ENCODE measurements around the gene MRPL54.

MRPL54 gene

GRCh38 chr19:3767050-3767449, 4.6 kb downstream of the MRPL54 start:
- POLR2A ChIA-PET, result no interaction called here
- no peak for DNase-seq (ENCODE audit: extremely low spot score)
- CTCF ChIA-PET, result no interaction called here
- TF ChIP-seq ELF4 (IDR thresholded peaks at IDR 0.05) (no peak), FOXM1 (IDR thresholded peaks at IDR 0.05; ENCODE audit: borderline replicate concordance) (no peak), L3MBTL2 (conservative IDR thresholded peaks at IDR 0.05) (no peak), LEF1 (IDR thresholded peaks at IDR 0.05; ENCODE audit: borderline replicate concordance) (no peak), FOXK2 (IDR thresholded peaks at IDR 0.05) (no peak), BHLHE40 (IDR thresholded peaks at IDR 0.05; ENCODE audit: borderline replicate concordance) (no peak), NFRKB (IDR thresholded peaks at IDR 0.05) (no peak), FOXA1 (IDR thresholded peaks at IDR 0.05) (no peak), ZNF384 (IDR thresholded peaks at IDR 0.05) (no peak), SUZ12 (IDR thresholded peaks at IDR 0.05) (no peak)

DNA sequence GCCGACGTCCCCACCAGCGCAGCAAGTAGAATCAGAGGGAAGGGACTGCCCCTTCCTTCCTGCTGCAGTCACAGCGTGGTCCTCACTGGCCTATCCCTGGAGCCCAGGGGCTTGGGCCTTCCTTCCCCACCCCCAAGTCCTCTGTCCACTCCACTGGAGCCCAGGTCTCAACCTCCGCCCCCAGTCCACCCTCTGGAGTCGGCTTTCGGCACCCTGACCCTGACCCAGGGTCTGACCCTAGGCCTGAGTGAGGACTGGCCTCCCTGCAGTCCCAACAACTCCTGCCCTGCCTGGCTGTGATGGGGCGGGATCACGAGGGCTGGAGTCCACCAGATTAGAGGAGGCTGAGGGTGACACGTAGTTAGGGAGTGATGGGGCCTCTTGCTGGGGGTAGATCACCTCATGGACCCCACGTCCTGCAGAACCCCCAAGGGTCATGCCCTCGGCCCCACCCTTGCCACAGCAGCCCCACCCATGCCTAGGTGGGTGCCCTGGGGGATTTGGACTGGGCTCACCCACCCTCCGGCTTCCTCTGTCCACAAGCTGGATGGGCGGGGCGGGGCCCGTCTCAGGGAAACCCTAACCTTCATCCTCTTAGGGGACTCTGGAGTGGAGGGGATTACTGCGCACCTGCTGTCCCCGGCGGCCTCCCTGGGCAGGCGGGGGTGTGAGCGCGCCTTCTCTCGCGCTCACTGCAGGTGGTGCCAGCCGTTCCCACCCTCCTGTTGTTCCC, 5.7 kb downstream of the MRPL54 start:
- DNase-seq (ENCODE audit: extremely low spot score), result no peak
- POLR2A ChIA-PET, result no interaction called here
- CTCF ChIA-PET, result no interaction called here
- TF ChIP-seq FOXK2 (IDR thresholded peaks at IDR 0.05) (no peak), ELF4 (IDR thresholded peaks at IDR 0.05) (no peak), LEF1 (IDR thresholded peaks at IDR 0.05; ENCODE audit: borderline replicate concordance) (no peak), CTBP1 (IDR thresholded peaks at IDR 0.05; ENCODE audit: borderline replicate concordance) (no peak), HDGF (IDR thresholded peaks at IDR 0.05; ENCODE audit: borderline replicate concordance) (no peak), BHLHE40 (IDR thresholded peaks at IDR 0.05; ENCODE audit: borderline replicate concordance) (no peak), ARNT (IDR thresholded peaks at IDR 0.05) (no peak)

DNA sequence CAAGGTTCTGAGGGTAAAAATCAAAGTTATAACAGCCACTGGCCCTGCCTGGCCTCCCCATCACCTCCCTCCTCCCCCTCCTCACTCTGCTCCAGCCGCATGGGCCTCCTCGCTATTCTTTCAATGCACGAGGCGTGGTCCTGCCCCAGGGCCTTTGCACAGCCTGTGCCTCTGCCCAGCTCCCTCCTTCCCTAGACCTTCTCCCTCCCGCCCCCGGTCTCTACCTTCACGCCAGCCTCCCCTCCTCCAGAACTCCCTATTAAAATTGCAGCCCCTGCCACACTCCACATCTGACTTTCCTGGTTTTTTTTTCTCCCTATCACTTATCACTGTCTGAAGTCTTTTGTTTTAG, 6.2 kb downstream of the MRPL54 start:
- TF ChIP-seq, protein P1, sequence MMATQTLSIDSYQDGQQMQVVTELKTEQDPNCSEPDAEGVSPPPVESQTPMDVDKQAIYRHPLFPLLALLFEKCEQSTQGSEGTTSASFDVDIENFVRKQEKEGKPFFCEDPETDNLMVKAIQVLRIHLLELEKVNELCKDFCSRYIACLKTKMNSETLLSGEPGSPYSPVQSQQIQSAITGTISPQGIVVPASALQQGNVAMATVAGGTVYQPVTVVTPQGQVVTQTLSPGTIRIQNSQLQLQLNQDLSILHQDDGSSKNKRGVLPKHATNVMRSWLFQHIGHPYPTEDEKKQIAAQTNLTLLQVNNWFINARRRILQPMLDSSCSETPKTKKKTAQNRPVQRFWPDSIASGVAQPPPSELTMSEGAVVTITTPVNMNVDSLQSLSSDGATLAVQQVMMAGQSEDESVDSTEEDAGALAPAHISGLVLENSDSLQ (IDR thresholded peaks at IDR 0.05), result no peak
- TF ChIP-seq TARDBP (IDR thresholded peaks at IDR 0.05), result no peak
- no peak for TF ChIP-seq HDGF (IDR thresholded peaks at IDR 0.05; ENCODE audit: borderline replicate concordance)
- TF ChIP-seq L3MBTL2 (conservative IDR thresholded peaks at IDR 0.05), result no peak
- TF ChIP-seq BHLHE40 (IDR thresholded peaks at IDR 0.05; ENCODE audit: borderline replicate concordance), result no peak
- TF ChIP-seq ZNF384 (IDR thresholded peaks at IDR 0.05), result no peak
- TF ChIP-seq ARNT (IDR thresholded peaks at IDR 0.05), result no peak
- no peak for TF ChIP-seq FOXM1 (IDR thresholded peaks at IDR 0.05; ENCODE audit: borderline replicate concordance)
- no peak for TF ChIP-seq ELF4 (IDR thresholded peaks at IDR 0.05)
- TF ChIP-seq LEF1 (IDR thresholded peaks at IDR 0.05; ENCODE audit: borderline replicate concordance), result no peak
- TF ChIP-seq FOXK2 (IDR thresholded peaks at IDR 0.05), result no peak
- TF ChIP-seq SP1 (IDR thresholded peaks at IDR 0.05), result no peak
- no peak for TF ChIP-seq CTBP1 (IDR thresholded peaks at IDR 0.05; ENCODE audit: borderline replicate concordance)
- TF ChIP-seq FOXA1 (IDR thresholded peaks at IDR 0.05), result no peak
- no peak for TF ChIP-seq NFRKB (IDR thresholded peaks at IDR 0.05)
- no peak for TF ChIP-seq SUZ12 (IDR thresholded peaks at IDR 0.05)
- DNase-seq (ENCODE audit: extremely low spot score), result no peak
- ChIA-PET POLR2A (no interaction called here), CTCF (no interaction called here)

- POLR2A ChIA-PET, result no interaction called here
- CTCF ChIA-PET, result interaction anchor here (0.6 kb wide), 1 partner anchor 58 kb away, joined by 4 read pairs; no protein-coding TSS in a partner anchor
- DNase-seq (ENCODE audit: extremely low spot score), result no peak
- TF ChIP-seq CTBP1 (IDR thresholded peaks at IDR 0.05; ENCODE audit: borderline replicate concordance) (no peak), L3MBTL2 (conservative IDR thresholded peaks at IDR 0.05) (no peak), ZNF384 (IDR thresholded peaks at IDR 0.05) (no peak), HDGF (IDR thresholded peaks at IDR 0.05; ENCODE audit: borderline replicate concordance) (no peak), SP1 (IDR thresholded peaks at IDR 0.05) (no peak), SUZ12 (IDR thresholded peaks at IDR 0.05) (no peak), LEF1 (IDR thresholded peaks at IDR 0.05; ENCODE audit: borderline replicate concordance) (no peak), FOXK2 (IDR thresholded peaks at IDR 0.05) (no peak), TARDBP (IDR thresholded peaks at IDR 0.05) (no peak), ARNT (IDR thresholded peaks at IDR 0.05) (no peak), FOXM1 (IDR thresholded peaks at IDR 0.05; ENCODE audit: borderline replicate concordance) (no peak), FOXA1 (IDR thresholded peaks at IDR 0.05) (no peak), ELF4 (IDR thresholded peaks at IDR 0.05) (no peak), BHLHE40 (IDR thresholded peaks at IDR 0.05; ENCODE audit: borderline replicate concordance) (no peak), NFRKB (IDR thresholded peaks at IDR 0.05) (no peak)
- TF ChIP-seq, protein P1 (IDR thresholded peaks at IDR 0.05), result no peak
Measured at GRCh38 chr19:3769494-3769893, 7.0 kb downstream of the MRPL54 start.

DNA sequence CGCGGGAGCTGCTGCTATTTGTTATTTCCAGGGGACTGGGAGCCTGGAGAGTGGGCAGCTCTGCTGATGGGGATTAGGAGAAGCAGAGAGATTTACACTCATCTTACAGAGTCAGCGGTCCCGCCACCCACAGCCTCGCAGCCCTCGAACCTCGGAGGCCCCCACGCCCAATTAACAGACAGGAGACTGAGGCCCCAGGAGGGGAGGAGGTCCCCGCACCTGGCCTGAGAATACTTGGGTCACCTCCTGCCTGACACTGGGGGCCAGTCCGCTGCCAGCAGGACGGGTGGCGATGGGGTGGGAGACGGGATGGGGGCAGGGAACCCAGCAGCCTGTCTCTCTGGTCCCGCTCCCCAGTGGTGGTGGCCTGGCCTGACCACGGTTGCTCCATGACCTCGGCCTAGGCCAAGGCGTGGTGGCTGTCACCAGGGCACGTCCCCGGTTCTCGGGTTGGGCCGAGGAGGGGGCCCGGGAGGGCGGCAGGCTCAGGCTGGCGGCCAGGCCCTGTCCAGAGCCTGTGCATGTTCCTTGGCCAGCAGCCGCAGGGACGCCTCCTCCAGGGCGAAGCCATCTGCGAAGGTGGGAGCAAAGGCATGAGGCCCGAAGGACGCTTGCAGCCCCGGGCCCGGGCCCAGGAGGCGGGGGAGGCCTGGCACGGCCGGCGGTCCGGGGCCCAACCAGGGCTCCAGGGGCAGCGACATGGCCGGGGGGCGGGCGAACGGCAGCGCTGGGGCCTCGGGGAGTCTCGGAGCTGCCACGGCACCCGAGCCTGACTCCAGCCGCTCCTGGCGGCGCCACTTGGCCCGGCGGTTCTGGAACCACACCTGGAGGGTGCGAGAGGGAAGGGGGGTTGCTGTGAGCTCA, 7.9 kb downstream of the MRPL54 start:
- no peak for TF ChIP-seq SP1 (IDR thresholded peaks at IDR 0.05)
- TF ChIP-seq FOXK2 (IDR thresholded peaks at IDR 0.05), result no peak
- TF ChIP-seq FOXA1 (IDR thresholded peaks at IDR 0.05), result no peak
- no peak for TF ChIP-seq ELF4 (IDR thresholded peaks at IDR 0.05)
- no peak for TF ChIP-seq L3MBTL2 (conservative IDR thresholded peaks at IDR 0.05)
- TF ChIP-seq FOXM1 (IDR thresholded peaks at IDR 0.05; ENCODE audit: borderline replicate concordance), result no peak
- no peak for TF ChIP-seq SUZ12 (IDR thresholded peaks at IDR 0.05)
- DNase-seq (ENCODE audit: extremely low spot score), result no peak
- CTCF ChIA-PET, result no interaction called here
- POLR2A ChIA-PET, result interaction anchor here (1.3 to 1.6 kb wide), 2 partner anchors 8 to 13 kb away, joined by 3 to 27 read pairs; partner anchors contain the start of gene MRPL54
